Pancreas (tissue), 10 donors: ENCODE measurements around the gene SHC3. TPM values are rescaled to one million over a fixed set of nuclear protein-coding genes. Genes with fewer than 3 reads are reported as not detected.

ENCODE experiments used
- ATAC-seq, 4 donors: fragments of 200-7000 bp; cut with Tn5 transposase; one replicate each; pipeline versions ENCODE4 v1.8.0 to v1.9.1; 2020; ENCODE audit warnings: mild to moderate bottlenecking in 4 of 4, moderate library complexity in 4 of 4
- DNase-seq, 6 donors: peaks; one replicate each; pipeline ENCODE4 v3.0.0-alpha.2; 2020
- FAIRE-seq: peaks from 2 replicates; lab custom pipeline; 2012; peaks lifted over from hg19 to GRCh38; lab: Jason Lieb, UNC
- H3K27ac ChIP-seq, 4 donors: fragments of 200-600 bp; sonication (generic); 1 replicate in 3 of 4; 2 replicates in 1 of 4; pipeline versions ENCODE4 v1.5.0 to v1.8.0; 2020
- H3K27me3 ChIP-seq, 4 donors: fragments of 200-600 bp; one replicate each; pipeline ENCODE4 v1.8.0; 2021
- H3K36me3 ChIP-seq, 3 donors: fragments of 200-600 bp; sonication (generic) in 1 of 3; one replicate each; pipeline versions ENCODE4 v1.5.0 to v1.8.0; 2020 to 2021
- H3K4me1 ChIP-seq, 3 donors: fragments of 200-600 bp; one replicate each; pipeline ENCODE4 v1.8.0; 2021
- H3K4me3 ChIP-seq, 4 donors: fragments of 200-600 bp; sonication (generic) in 2 of 4; one replicate each; pipeline versions ENCODE4 v1.5.0 to v1.8.0; 2020 to 2021
- H3K9me3 ChIP-seq, 4 donors: fragments of 200-600 bp; one replicate each; pipeline ENCODE4 v1.8.0; 2021
- CTCF ChIP-seq, 4 donors: fragments of 200-600 bp; sonication (generic) in 3 of 4; IDR thresholded peaks; one replicate each; pipeline versions ENCODE4 v1.5.0 to v1.8.0; 2021; ENCODE audit warnings: antibody characterized with exemption in 4 of 4
- whole genome bisulfite sequencing, 2 donors: extraction: QIAGEN DNeasy Blood & Tissue Kit; methylation state at CpG; one replicate each; pipeline ENCODE4 v1.1.7; 2013; 5-methylcytosine and 5-hydroxymethylcytosine counted together
- intact Hi-C, 3 donors: fragments of 100-400 bp; cut with DNase I; formaldehyde crosslinking; loops; one replicate each; pipeline versions ENCODE4 v1.11.1 to v1.14.2; 2022
- polyA plus RNA-seq, 2 donors: library from polyadenylated mRNA; stranded (reverse); fragments of 200-250 nt; gene quantifications; one replicate each; pipeline ENCODE4 v1.2.3, GENCODE V29; 2013
- total RNA-seq, 6 donors: library from RNA; stranded (reverse); fragmentation: NEBNext Ultra II Directional in 4 of 6; extraction: Animal tissue kit (Norgen Biotek cat#: 25700) in 4 of 6; gene quantifications; one replicate each; pipeline versions ENCODE4 v1.2.1 to v1.2.4, GENCODE V29; 2021 to 2023
- donor health status: healthy with polysubstance abuse.
- donor health status: DM: no; HTN: no; CAD: no; lungs with moderate emphysema.
- donor health status: DM: no; HTN: no; CAD: no.
- donor health status: control.
- donor health status: control.
- donor health status: Bipolar disorder and iron deficiency.
- donor health status: DM: yes; HTN: yes; CAD: no.
- donor health status: DM: no; HTN: no; CAD: no.
- donor health status: DM: no; HTN: no; CAD: no.
- donor health status: DM: yes; HTN: yes; CAD: no.

SHC3 gene
- total and polyA plus RNA-seq, 8 donors, result 0.19 to 6.3 (median 1.8) TPM

GRCh38 chr9:88993871-88994460 is 184.7 kb downstream of the SHC3 start:
- TF ChIP-seq CTCF (IDR thresholded peaks at IDR 0.05), result no peak
- DNase-seq, result no peak
- no peak for FAIRE-seq
- 94% methylated on average over 14 of the region's 14 CpGs for WGBS, 2 donors
- Histone ChIP-seq H3K27me3 (no peaks in the 10 kb centered on the region), H3K4me1 (peaks cover 0 to 22% (median 0%) of the 10 kb centered on the region in 3 donors), H3K4me3 (no peak overlapping the region), H3K36me3 (no peaks in the 10 kb centered on the region), H3K27ac (no peak overlapping the region), H3K9me3 (no peaks in the 10 kb centered on the region)
- no peak for ATAC-seq
- intact Hi-C loops, result loop anchor here in 1 of 3 donors (10.0 kb wide), 1 partner anchor 269 kb away; no protein-coding TSS in a partner anchor

GRCh38 chr9:88993327-88993726 is 185.3 kb downstream of the SHC3 start:
- peaks cover 0 to 16% (median 0%) of the 10 kb centered on the region in 3 donors for H3K4me1 ChIP-seq
- H3K9me3 ChIP-seq, result no peaks in the 10 kb centered on the region
- H3K4me3 ChIP-seq, result no peak overlapping the region
- WGBS, 2 donors, result 54 to 59% methylated on average over 2 of the region's 2 CpGs
- TF ChIP-seq CTCF (IDR thresholded peaks at IDR 0.05), result no peak
- no peaks in the 10 kb centered on the region for H3K36me3 ChIP-seq
- H3K27ac ChIP-seq, result no peak overlapping the region
- ATAC-seq (peak in 2 of 4 donors; percentile 20 to 39), FAIRE-seq (no peak), DNase-seq (no peak)
- intact Hi-C loops, result loop anchor here in 1 of 3 donors (10.0 kb wide), 1 partner anchor 269 kb away; no protein-coding TSS in a partner anchor
- no peaks in the 10 kb centered on the region for H3K27me3 ChIP-seq

- no peak for TF ChIP-seq CTCF (IDR thresholded peaks at IDR 0.05)
- intact Hi-C loops, result loop anchor here in 1 of 3 donors (10.0 kb wide), 1 partner anchor 268 kb away; no protein-coding TSS in a partner anchor
- no peak for ATAC-seq
- H3K4me1 ChIP-seq, result peaks cover 0 to 16% (median 0%) of the 10 kb centered on the region in 3 donors
- H3K36me3 ChIP-seq, result no peaks in the 10 kb centered on the region
- no peak overlapping the region for H3K27ac ChIP-seq
- FAIRE-seq, result no peak
- peak overlapping the region in 2 of 4 donors; percentile 52 to 81 for H3K4me3 ChIP-seq
- 83 to 86% methylated on average over 4 of the region's 4 CpGs for WGBS, 2 donors
- no peak for DNase-seq
- no peaks in the 10 kb centered on the region for H3K27me3 ChIP-seq
- H3K9me3 ChIP-seq, result no peaks in the 10 kb centered on the region
Observed at GRCh38 chr9:88992556-88992955, 186.1 kb downstream of the SHC3 start.

- 1 to 2% methylated on average over 52 to 90 of the region's 94 CpGs for whole genome bisulfite sequencing, 2 donors
- Histone ChIP-seq H3K9me3 (no peaks in the 10 kb centered on the region), H3K27me3 (no peaks in the 10 kb centered on the region), H3K27ac (peak within 1 kb of the TSS in 2 of 4 donors; percentile 22 to 34), H3K4me3 (peak within 1 kb of the TSS; percentile 52 to 81 (median 63)), H3K4me1 (peaks cover 0 to 16% (median 0%) of the 10 kb centered on the region in 3 donors), H3K36me3 (no peaks in the 10 kb centered on the region)
- no peak for FAIRE-seq
- intact Hi-C loops, result loop anchor here in 1 of 3 donors (10.0 kb wide), 1 partner anchor 267 kb away; no protein-coding TSS in a partner anchor
- TF ChIP-seq CTCF (IDR thresholded peaks at IDR 0.05), result no peak
- peak; percentile 88 to 93 (median 90) for ATAC-seq
- DNase-seq, result peak; percentile 52 to 86 (median 72)
Observed at GRCh38 chr9:88991066-88992034, 187.3 kb downstream of the SHC3 start, which contains the start of gene S1PR3. TSS of gene S1PR3 (plus strand) at chr9:88991468. CDS start at chr9:89001201, 9,733 bp downstream.
